Common myeloid progenitor, CD34-positive (primary cell): Measurements from ENCODE around the gene NPIPB12. TPM values are rescaled to one million over a fixed set of nuclear protein-coding genes. Genes with fewer than 3 reads are reported as not detected.
"Not testable (repeated sequence)": the region's sequence is repeated elsewhere in the genome, so short reads cannot be mapped to it uniquely, and the experiment has no call there.

ENCODE experiments used
- CTCF ChIA-PET: fragments of 350-600 bp; sonication (Branson Sonifier 250); formaldehyde crosslinking; loops from one replicate; lab custom pipeline; 2021; ENCODE audit warnings: antibody characterized with exemption; lab: Charles Lee
- POLR2A ChIA-PET: fragments of 350-600 bp; sonication (Branson Sonifier 250); formaldehyde crosslinking; loops from one replicate; lab custom pipeline; 2021; ENCODE audit warnings: antibody characterized with exemption; lab: Charles Lee
- DNase-seq, 3 donors: peaks; one replicate each; pipeline versions ENCODE4 v3.0.0 to v3.0.0-alpha.2; 2013
- H3K27ac ChIP-seq, 2 experiments: 1 replicate in 1 of 2; 2 replicates in 1 of 2; pipeline ENCODE4 v1.7.0; 2013; ENCODE audit warnings: inconsistent platforms in 2 of 2, low read length in 2 of 2, mild to moderate bottlenecking in 2 of 2, low read depth in 1 of 2, moderate library complexity in 1 of 2; ENCODE audit not compliant: severe bottlenecking in 2 of 2, insufficient read depth in 1 of 2, poor library complexity in 1 of 2
- H3K27me3 ChIP-seq, 5 experiments: replicated peaks in 2 of 5; 1 replicate in 3 of 5; 2 replicates in 2 of 5; pipeline versions ENCODE4 v1.6.1 to v1.7.0; 2013; ENCODE audit warnings: low read length in 4 of 5, mild to moderate bottlenecking in 2 of 5, moderate library complexity in 2 of 5, inconsistent platforms in 1 of 5; ENCODE audit not compliant: insufficient read depth in 5 of 5, control insufficient read depth in 4 of 5
- H3K36me3 ChIP-seq, 4 experiments: 1 replicate in 2 of 4; 2 replicates in 2 of 4; pipeline versions ENCODE4 v1.6.1 to v1.7.0; 2013; ENCODE audit warnings: low read length in 3 of 4, control low read depth in 1 of 4, mild to moderate bottlenecking in 1 of 4; ENCODE audit not compliant: control insufficient read depth in 4 of 4, insufficient read depth in 4 of 4
- H3K4me1 ChIP-seq, 4 experiments: 1 replicate in 3 of 4; 2 replicates in 1 of 4; pipeline versions ENCODE4 v1.6.1 to v1.7.1; 2013; ENCODE audit warnings: low read length in 3 of 4, mild to moderate bottlenecking in 3 of 4, control low read depth in 1 of 4, inconsistent platforms in 1 of 4, moderate library complexity in 1 of 4; ENCODE audit not compliant: control insufficient read depth in 4 of 4, insufficient read depth in 4 of 4; ENCODE audit errors: control extremely low read depth in 1 of 4
- H3K4me3 ChIP-seq, 7 experiments: 1 replicate in 4 of 7; 2 replicates in 3 of 7; pipeline versions ENCODE4 v1.5.1 to v1.7.0; 2013; ENCODE audit warnings: mild to moderate bottlenecking in 7 of 7, low read length in 6 of 7, moderate library complexity in 6 of 7, inconsistent platforms in 2 of 7, low read depth in 2 of 7, control low read depth in 1 of 7; ENCODE audit not compliant: insufficient read depth in 4 of 7, control insufficient read depth in 1 of 7; ENCODE audit errors: extremely low read depth in 1 of 7
- H3K9me3 ChIP-seq, 5 experiments: 1 replicate in 4 of 5; 2 replicates in 1 of 5; pipeline versions ENCODE4 v1.6.1 to v1.7.1; 2013; ENCODE audit warnings: low read length in 4 of 5, mild to moderate bottlenecking in 2 of 5, inconsistent platforms in 1 of 5, low read depth in 1 of 5, moderate library complexity in 1 of 5; ENCODE audit not compliant: control insufficient read depth in 4 of 5, insufficient read depth in 2 of 5; ENCODE audit errors: control extremely low read depth in 1 of 5
- WGBS: methylation state at CpG from one replicate; pipeline ENCODE4 v1.1.5; 2013; ENCODE audit not compliant: insufficient coverage; 5-methylcytosine and 5-hydroxymethylcytosine counted together
- polyA plus RNA-seq: library from polyadenylated mRNA; unstranded; fragments of 120-200 nt; gene quantifications from one replicate; pipeline ENCODE4 v1.2.1, GENCODE V29; 2013

NPIPB12 gene
- polyA plus RNA-seq: 72.8 TPM

DNA sequence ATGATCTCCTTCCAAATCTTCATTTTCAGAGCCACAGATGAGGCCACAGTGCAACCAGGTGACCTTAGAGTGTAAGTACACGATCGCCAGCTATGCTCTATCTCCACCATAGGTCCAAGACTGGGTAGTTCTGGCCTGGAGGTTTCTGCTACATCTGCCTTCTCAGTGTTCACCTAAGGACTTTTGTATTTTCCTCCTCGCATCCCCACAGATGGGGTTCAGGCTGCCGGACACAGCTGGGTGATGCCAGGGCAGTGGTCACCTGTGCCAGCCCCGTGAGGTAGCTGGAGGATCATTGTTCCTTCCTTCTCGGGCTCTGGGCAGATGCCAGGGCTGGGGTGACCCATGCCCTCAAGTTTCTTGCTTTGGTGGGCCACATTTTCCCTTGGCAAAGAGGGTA lies at the start of gene NPIPB12:
TSS of gene NPIPB12 (minus strand) at position 101 of the 400 bp plus-strand sequence.
- H3K4me3 ChIP-seq, H3K9me3 ChIP-seq, H3K27ac ChIP-seq, DNase-seq, H3K4me1 ChIP-seq, POLR2A ChIA-PET, CTCF ChIA-PET, H3K36me3 ChIP-seq, H3K27me3 ChIP-seq: not testable (repeated sequence)
- no CpG with 5 or more reads among the region's 6 CpGs for WGBS

DNA sequence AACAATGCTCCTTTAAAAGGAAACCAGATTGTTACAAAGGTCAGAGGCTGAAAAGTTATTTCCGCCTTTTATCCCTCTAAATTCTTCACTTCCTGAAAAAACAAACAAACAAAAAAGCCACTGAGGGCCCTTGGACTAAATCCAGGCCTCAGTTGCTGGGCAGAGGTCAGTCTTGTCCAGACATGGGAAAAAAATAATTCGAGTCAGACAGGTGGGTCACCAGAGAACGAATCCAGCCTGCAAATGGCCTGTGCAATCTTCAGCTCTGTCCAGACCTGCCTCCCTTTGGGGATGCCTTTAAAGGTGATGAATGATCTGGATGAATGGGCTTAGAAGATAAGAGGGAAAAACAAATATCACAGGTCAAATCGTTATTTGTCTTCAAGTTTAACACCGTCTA lies 15.3 kb upstream of the NPIPB12 start:
- H3K27me3 ChIP-seq, H3K4me3 ChIP-seq, DNase-seq, H3K4me1 ChIP-seq, H3K27ac ChIP-seq, H3K9me3 ChIP-seq, H3K36me3 ChIP-seq, CTCF ChIA-PET, POLR2A ChIA-PET: not testable (repeated sequence)
- no CpG with 5 or more reads among the region's 5 CpGs for whole genome bisulfite sequencing

DNA sequence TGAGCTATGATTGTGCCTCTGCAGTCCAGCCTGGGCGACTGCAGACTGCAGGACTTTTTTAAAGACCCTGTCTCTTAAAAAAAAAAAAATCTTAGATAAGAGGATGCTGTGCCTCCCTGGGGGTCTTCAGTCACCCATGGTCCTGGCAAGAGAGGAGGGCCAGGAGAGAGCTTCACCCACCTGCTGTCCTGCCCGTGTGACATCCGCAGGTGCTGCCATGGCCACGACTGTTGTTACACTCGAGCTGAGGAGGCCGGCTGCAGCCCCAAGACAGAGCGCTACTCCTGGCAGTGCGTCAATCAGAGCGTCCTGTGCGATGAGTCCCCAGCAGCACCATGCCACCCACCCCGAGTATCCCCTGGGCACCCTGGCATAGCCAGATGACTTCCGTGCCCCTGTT lies 23.9 kb downstream of the NPIPB12 start:
- POLR2A ChIA-PET, H3K4me1 ChIP-seq, H3K9me3 ChIP-seq, CTCF ChIA-PET, H3K27ac ChIP-seq, H3K27me3 ChIP-seq, H3K4me3 ChIP-seq, DNase-seq, H3K36me3 ChIP-seq: not testable (repeated sequence)
- no CpG with 5 or more reads among the region's 12 CpGs for WGBS

DNA sequence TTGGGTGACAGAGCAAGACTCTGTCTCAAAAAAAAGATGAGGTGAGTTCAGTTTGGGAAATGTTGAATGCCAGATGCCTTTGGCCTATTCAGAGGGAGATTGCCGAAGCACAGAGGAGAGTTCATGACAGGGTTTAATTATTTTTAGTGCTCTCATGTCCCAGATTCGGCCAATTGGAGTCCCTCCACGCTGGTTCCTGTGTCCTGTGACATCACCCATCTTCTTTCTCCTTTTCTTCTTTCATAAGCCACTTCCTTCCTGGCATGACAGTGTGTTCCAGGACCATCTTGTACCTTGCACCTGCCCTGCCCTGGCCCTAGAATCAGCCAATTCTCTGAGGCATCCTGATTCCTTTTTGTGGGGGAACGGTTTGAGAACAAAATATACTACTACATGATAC lies 34.1 kb downstream of the NPIPB12 start:
- H3K27me3 ChIP-seq, H3K27ac ChIP-seq, POLR2A ChIA-PET, H3K9me3 ChIP-seq, DNase-seq, H3K4me1 ChIP-seq, CTCF ChIA-PET, H3K36me3 ChIP-seq, H3K4me3 ChIP-seq: not testable (repeated sequence)
- whole genome bisulfite sequencing: no CpG with 5 or more reads among the region's 4 CpGs

DNA sequence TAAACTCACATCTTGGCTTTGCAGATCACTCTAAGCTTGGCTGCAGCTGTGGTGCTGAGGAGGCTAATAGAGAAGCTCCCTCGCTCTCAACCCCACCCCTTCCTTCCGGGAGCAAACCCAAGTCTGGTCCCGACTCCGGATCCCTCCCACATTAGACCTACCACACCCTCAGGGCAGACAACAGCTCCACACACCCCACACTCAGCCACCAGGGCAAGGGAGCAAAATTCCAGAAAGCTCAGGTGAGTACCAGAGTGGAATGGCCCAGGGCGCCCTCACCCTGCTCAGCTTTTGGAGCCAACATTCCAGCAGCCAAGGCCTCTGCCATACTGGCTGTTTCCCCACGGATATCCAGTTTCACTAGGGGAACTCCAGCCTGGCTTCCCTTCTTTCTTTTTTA lies 36.5 kb downstream of the NPIPB12 start:
- H3K4me3 ChIP-seq, H3K27ac ChIP-seq, H3K27me3 ChIP-seq, CTCF ChIA-PET, POLR2A ChIA-PET, H3K4me1 ChIP-seq, H3K9me3 ChIP-seq, DNase-seq, H3K36me3 ChIP-seq: not testable (repeated sequence)
- 28% methylated on average over 2 of the region's 6 CpGs for WGBS

DNA sequence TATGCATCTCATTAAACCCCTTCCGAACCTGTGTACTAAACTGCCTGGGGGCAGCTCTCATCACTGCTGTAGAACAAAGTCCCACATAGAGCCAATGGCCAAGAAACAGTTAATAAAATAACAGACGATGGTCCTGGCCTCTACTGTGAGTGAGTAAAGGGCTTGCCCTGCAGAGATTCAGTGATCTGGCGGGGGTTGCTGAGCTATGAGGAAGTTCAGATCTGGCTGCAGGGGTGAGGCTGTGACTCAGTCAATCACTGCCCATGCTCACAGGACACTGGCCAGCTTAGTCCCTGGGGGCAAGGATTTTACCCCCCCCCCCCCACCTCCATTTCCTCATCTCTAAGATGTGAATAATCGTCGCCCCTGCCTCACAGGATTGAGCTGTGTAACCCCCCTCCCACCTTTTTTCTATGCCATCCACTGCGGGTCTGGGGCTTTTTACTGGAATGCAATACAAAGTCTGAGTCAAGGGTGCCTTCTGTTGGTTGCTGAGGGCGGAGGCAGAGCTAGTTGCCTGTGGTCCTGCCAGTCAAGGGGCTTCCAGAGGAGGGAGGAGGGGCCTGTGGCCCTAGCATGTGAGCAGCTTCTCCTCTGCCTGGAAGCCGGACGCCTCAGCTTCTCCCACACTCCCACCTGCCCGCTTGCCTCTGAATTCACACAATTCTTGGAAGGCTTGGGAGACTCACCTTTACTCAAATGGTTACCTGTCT lies 38.4 kb downstream of the NPIPB12 start:
- DNase-seq, H3K9me3 ChIP-seq, POLR2A ChIA-PET, H3K27me3 ChIP-seq, H3K4me1 ChIP-seq, H3K36me3 ChIP-seq, CTCF ChIA-PET, H3K4me3 ChIP-seq, H3K27ac ChIP-seq: not testable (repeated sequence)
- WGBS: no CpG with 5 or more reads among the region's 10 CpGs

DNA sequence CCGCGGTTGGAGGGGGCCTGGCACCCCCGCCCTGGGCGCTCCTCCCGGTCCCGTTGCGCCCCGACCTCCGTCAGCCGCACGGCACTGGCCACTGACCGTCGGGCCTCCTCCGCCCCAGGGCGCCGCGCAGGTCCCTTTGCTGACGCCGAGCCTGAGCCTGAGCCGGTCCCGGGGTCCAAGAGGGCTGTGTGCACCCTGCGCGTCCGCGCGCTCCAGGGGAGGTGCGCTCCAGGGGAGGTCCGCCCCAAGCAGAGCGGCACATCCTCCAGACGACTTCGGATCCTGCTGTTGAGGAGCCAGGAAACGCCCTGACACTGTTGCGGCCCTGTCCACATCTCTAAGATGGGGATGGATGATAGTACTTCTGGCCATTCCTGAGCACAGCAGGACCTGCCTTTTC lies 39.3 kb downstream of the NPIPB12 start:
- H3K27ac ChIP-seq, H3K27me3 ChIP-seq, CTCF ChIA-PET, DNase-seq, H3K9me3 ChIP-seq, H3K4me3 ChIP-seq, POLR2A ChIA-PET, H3K36me3 ChIP-seq, H3K4me1 ChIP-seq: not testable (repeated sequence)
- no CpG with 5 or more reads among the region's 33 CpGs for WGBS
